A549 (cell line): ENCODE results near the gene POP4. TPM values are rescaled to one million over a fixed set of nuclear protein-coding genes. Genes with fewer than 3 reads are reported as not detected.
A peak's percentile ranks its signal among the peaks of the same experiment; 100 is the strongest.

Source experiments
- ATAC-seq, 2 experiments: fragments of 200-7000 bp in 1 of 2; fragments of >200 bp in 1 of 2; cut with Nextera tagmentation in 1 of 2; cut with Tn5 transposase in 1 of 2; 3 replicates each; pipeline versions ENCODE4 v1.8.0 to v1.9.1; 2018 to 2020; ENCODE audit warnings: mild to moderate bottlenecking in 1 of 2, moderate library complexity in 1 of 2
- CTCF ChIA-PET: fragments of 300-600 bp; sonication (Branson Sonifier 250); formaldehyde crosslinking; extraction: SDS; loops from one replicate; lab custom pipeline; 2021; ENCODE audit warnings: antibody characterized with exemption, inconsistent platforms; lab: Yijun Ruan, JAX
- POLR2A ChIA-PET: fragments of 350-600 bp; formaldehyde crosslinking; extraction: SDS; loops from one replicate; lab custom pipeline; 2021; ENCODE audit warnings: antibody characterized with exemption, inconsistent platforms; lab: Yijun Ruan, JAX
- DNase-seq, 2 experiments: peaks; one replicate each; pipeline versions ENCODE4 v3.0.0 to v3.0.0-alpha.2; 2011 to 2016; ENCODE audit warnings: low read depth in 1 of 2, low spot score in 1 of 2
- FAIRE-seq: peaks from 2 replicates; lab custom pipeline; 2011; peaks lifted over from hg19 to GRCh38; lab: Jason Lieb, UNC
- H3K27ac ChIP-seq, 2 experiments: fragments of >200 bp; sonication (Bioruptor Twin); formaldehyde crosslinking; 3 replicates each; pipeline ENCODE4 v1.5.1; 2016 to 2017
- H3K4me1 ChIP-seq: fragments of >200 bp; sonication (Bioruptor Twin); formaldehyde crosslinking; 3 replicates; pipeline ENCODE4 v1.6.1; 2016
- H3K4me2 ChIP-seq: fragments of >200 bp; sonication (Bioruptor Twin); formaldehyde crosslinking; 3 replicates; pipeline ENCODE4 v1.6.1; 2016
- H3K4me3 ChIP-seq: fragments of >200 bp; sonication (Bioruptor Twin); formaldehyde crosslinking; 3 replicates; pipeline ENCODE4 v1.5.1; 2016
- H3K9me3 ChIP-seq: fragments of >200 bp; sonication (Bioruptor Twin); formaldehyde crosslinking; 3 replicates; pipeline ENCODE4 v1.6.1; 2016
- ATOH8 ChIP-seq: fragments of 250-450 bp; sonication (Bioruptor Pico); IDR thresholded peaks from 2 replicates; pipeline ENCODE4 v1.5.0; 2020; ENCODE audit warnings: low read depth, mild to moderate bottlenecking, moderate library complexity
- BHLHE40 ChIP-seq: IDR thresholded peaks from 2 replicates; pipeline ENCODE4 v1.6.1; 2012; ENCODE audit warnings: low read depth, low read length, inconsistent platforms
- CBX8 ChIP-seq: fragments of 200-600 bp; sonication (generic); IDR thresholded peaks from 2 replicates; pipeline ENCODE4 v1.6.1; 2016
- EHF ChIP-seq: fragments of 250-450 bp; sonication (Bioruptor Pico); IDR thresholded peaks from 2 replicates; pipeline ENCODE4 v1.5.0; 2020; ENCODE audit warnings: mild to moderate bottlenecking
- FOSL2 ChIP-seq, 2 experiments: fragments of 450-650 bp in 1 of 2; fragments of >200 bp in 1 of 2; sonication (Bioruptor Twin) in 1 of 2; formaldehyde crosslinking; IDR thresholded peaks; 2 replicates each; pipeline versions ENCODE4 v1.5.0 to v1.6.1; 2016 to 2020; ENCODE audit warnings: mild to moderate bottlenecking in 1 of 2, moderate library complexity in 1 of 2
- GATA3 ChIP-seq: IDR thresholded peaks from 2 replicates; pipeline ENCODE4 v1.6.1; 2012; ENCODE audit warnings: borderline replicate concordance
- HOXB5 ChIP-seq: fragments of 250-450 bp; sonication (Bioruptor Pico); IDR thresholded peaks from 2 replicates; pipeline ENCODE4 v1.5.0; 2020; ENCODE audit warnings: mild to moderate bottlenecking, moderate library complexity
- JUN ChIP-seq, 2 experiments: fragments of >200 bp; sonication (Bioruptor Twin); formaldehyde crosslinking; IDR thresholded peaks; 2 replicates in 1 of 2; 3 replicates in 1 of 2; pipeline ENCODE4 v1.6.1; 2016 to 2017
- MAX ChIP-seq: IDR thresholded peaks from 2 replicates; pipeline ENCODE4 v1.6.1; 2012
- NFE2L2 ChIP-seq: fragments of 150-350 bp; conservative IDR thresholded peaks from 2 replicates; pipeline ENCODE4 v1.6.1; 2014; ENCODE audit warnings: low read length
- PHF8 ChIP-seq: fragments of 200-600 bp; sonication (generic); IDR thresholded peaks from 2 replicates; pipeline ENCODE4 v1.6.1; 2016; ENCODE audit warnings: low read depth, mild to moderate bottlenecking, antibody characterized with exemption, moderate library complexity, borderline replicate concordance
- RCOR1 ChIP-seq: fragments of 150-350 bp; IDR thresholded peaks from 2 replicates; pipeline ENCODE4 v1.6.1; 2014; ENCODE audit warnings: antibody characterized with exemption, low read length, low read depth
- SMC3 ChIP-seq: fragments of >200 bp; sonication (Bioruptor Twin); formaldehyde crosslinking; IDR thresholded peaks from 3 replicates; pipeline ENCODE4 v1.6.1; 2018; ENCODE audit warnings: inconsistent platforms
- ZC3H11A ChIP-seq: fragments of 450-650 bp; IDR thresholded peaks from 2 replicates; pipeline ENCODE4 v1.6.1; 2014; ENCODE audit warnings: antibody characterized with exemption, mild to moderate bottlenecking
- ZNF302 ChIP-seq: fragments of 250-450 bp; sonication (Bioruptor Pico); IDR thresholded peaks from 2 replicates; pipeline ENCODE4 v1.9.0; 2021; ENCODE audit warnings: inconsistent platforms, mild to moderate bottlenecking, moderate library complexity
- ZSCAN20 ChIP-seq: fragments of 250-450 bp; sonication (Bioruptor Pico); IDR thresholded peaks from 2 replicates; pipeline ENCODE4 v1.8.0; 2022; ENCODE audit warnings: mild to moderate bottlenecking, moderate library complexity
- WGBS: methylation state at CpG from one replicate; pipeline ENCODE4 v1.1.6; 2017; ENCODE audit errors: missing lambda C conversion rate; 5-methylcytosine and 5-hydroxymethylcytosine counted together
- polyA plus RNA-seq, 4 experiments: library from polyadenylated mRNA; depleted of rRNA in 3 of 4; stranded (reverse); fragments of >200 nt; fragmentation: RNase III in 1 of 4; extraction: RNeasy Plus Mini Kit Qiagen cat#74134 plus additional on column Dnase treatment in 1 of 4; gene quantifications; 2 replicates in 3 of 4; 3 replicates in 1 of 4; pipeline ENCODE4 v1.2.3, GENCODE V29; 2011 to 2017
- TF ChIP-seq, protein P1 (sequence below): fragments of 200-600 bp; sonication (generic); IDR thresholded peaks from 2 replicates; pipeline ENCODE4 v1.6.1; 2016; ENCODE audit warnings: antibody characterized with exemption, mild to moderate bottlenecking, moderate library complexity

POP4 gene
- polyA plus RNA-seq, 2 of the 4 experiments (the other 2 are of a cell fraction): 202 to 208 TPM

GRCh38 chr19:29662278-29662603 lies 56.2 kb downstream of the POP4 start:
- FAIRE-seq: no peak
- ChIA-PET CTCF (interaction anchor here (1.0 to 8.5 kb wide), 8 partner anchors 10 to 98 kb away, joined by 3 to 110 read pairs (median 4); partner anchors contain the start of gene C19orf12), POLR2A (interaction anchor here (2.6 kb wide), 1 partner anchor 56 kb away, joined by 11 read pairs; the partner anchor contains the start of gene POP4)
- 27% methylated on average over 1 of the region's 1 CpG for WGBS
- Histone ChIP-seq H3K27ac (peak overlapping the region in 1 of 2 experiments; percentile 47; a peak in 3 of 6 replicates), H3K4me1 (peaks cover 13% of the 10 kb centered on the region), H3K4me2 (no peak overlapping the region), H3K4me3 (no peak overlapping the region), H3K9me3 (no peaks in the 10 kb centered on the region)
- no peak for TF ChIP-seq MAX
- TF ChIP-seq ATOH8: no peak
- TF ChIP-seq HOXB5 (CRISPR knock-in tag): no peak
- TF ChIP-seq CBX8: no peak
- no peak for TF ChIP-seq EHF (CRISPR knock-in tag)
- TF ChIP-seq ZNF302 (CRISPR knock-in tag): no peak
- no peak for TF ChIP-seq BHLHE40
- TF ChIP-seq, protein P1, sequence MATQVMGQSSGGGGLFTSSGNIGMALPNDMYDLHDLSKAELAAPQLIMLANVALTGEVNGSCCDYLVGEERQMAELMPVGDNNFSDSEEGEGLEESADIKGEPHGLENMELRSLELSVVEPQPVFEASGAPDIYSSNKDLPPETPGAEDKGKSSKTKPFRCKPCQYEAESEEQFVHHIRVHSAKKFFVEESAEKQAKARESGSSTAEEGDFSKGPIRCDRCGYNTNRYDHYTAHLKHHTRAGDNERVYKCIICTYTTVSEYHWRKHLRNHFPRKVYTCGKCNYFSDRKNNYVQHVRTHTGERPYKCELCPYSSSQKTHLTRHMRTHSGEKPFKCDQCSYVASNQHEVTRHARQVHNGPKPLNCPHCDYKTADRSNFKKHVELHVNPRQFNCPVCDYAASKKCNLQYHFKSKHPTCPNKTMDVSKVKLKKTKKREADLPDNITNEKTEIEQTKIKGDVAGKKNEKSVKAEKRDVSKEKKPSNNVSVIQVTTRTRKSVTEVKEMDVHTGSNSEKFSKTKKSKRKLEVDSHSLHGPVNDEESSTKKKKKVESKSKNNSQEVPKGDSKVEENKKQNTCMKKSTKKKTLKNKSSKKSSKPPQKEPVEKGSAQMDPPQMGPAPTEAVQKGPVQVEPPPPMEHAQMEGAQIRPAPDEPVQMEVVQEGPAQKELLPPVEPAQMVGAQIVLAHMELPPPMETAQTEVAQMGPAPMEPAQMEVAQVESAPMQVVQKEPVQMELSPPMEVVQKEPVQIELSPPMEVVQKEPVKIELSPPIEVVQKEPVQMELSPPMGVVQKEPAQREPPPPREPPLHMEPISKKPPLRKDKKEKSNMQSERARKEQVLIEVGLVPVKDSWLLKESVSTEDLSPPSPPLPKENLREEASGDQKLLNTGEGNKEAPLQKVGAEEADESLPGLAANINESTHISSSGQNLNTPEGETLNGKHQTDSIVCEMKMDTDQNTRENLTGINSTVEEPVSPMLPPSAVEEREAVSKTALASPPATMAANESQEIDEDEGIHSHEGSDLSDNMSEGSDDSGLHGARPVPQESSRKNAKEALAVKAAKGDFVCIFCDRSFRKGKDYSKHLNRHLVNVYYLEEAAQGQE: no peak
- no peak for TF ChIP-seq ZSCAN20 (CRISPR knock-in tag)
- no peak for TF ChIP-seq GATA3
- no peak for TF ChIP-seq SMC3
- no peak for ATAC-seq
- no peak for DNase-seq

DNA sequence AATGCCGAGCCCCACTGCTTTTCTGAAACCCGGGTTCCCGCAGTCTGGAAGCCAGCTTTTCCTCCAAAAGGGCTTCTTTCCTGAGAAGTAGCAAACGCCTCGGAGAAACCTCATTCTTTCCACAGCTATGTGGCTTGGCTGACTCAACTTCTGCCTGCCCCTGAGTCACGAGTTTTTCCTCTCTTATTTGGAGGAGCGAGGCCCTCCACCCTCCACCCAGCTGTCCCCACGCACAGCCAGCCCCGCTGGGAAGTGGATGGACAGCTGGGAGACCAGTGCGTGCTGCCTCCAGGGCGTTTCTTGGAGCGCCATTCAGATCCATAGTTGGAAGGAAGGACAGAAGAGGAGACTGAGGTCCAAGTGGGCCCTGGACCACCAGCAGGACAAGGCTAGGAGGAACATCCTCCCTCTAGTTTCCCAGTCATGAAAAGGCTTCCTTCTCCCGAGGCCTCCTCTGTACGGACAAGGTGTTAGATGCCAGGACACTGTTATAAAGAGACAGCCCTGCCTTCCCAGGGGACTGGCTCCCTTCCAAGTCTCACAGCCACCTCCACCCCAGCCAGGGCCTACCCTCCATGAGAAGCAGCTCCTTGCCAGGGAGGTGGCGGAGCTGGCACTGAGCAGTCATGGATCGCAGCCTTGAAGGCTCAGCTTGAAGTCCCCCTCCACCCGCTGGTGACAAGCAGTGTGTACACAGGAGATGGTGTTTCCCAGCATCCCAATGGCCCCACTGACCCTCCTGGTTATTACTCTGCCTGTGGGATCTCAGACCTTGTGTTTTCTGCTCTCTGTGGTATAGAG lies 56.7 kb downstream of the POP4 start:
- TF ChIP-seq FOSL2 (IDR thresholded peaks at IDR 0.05): no peak
- TF ChIP-seq FOSL2 (CRISPR knock-in tag; IDR thresholded peaks at IDR 0.05): no peak
- no peak for TF ChIP-seq RCOR1
- TF ChIP-seq JUN (IDR thresholded peaks at IDR 0.05): no peak
- CTCF ChIA-PET: interaction anchor here (0.6 to 8.5 kb wide), 11 partner anchors 10 to 151 kb away, joined by 3 to 110 read pairs (median 4); partner anchors contain the start of gene C19orf12
- FAIRE-seq (no peak), DNase-seq (peak in 1 of 2 experiments; percentile 33), ATAC-seq (no peak)
- H3K9me3 ChIP-seq: no peaks in the 10 kb centered on the region
- H3K27ac ChIP-seq: peak overlapping the region in 1 of 2 experiments; percentile 47; a peak in 3 of 6 replicates
- H3K4me1 ChIP-seq: peaks cover 13% of the 10 kb centered on the region
- no peak overlapping the region for H3K4me3 ChIP-seq
- WGBS: 63% methylated on average over 17 of the region's 17 CpGs
- POLR2A ChIA-PET: interaction anchor here (2.6 kb wide), 1 partner anchor 57 kb away, joined by 11 read pairs; the partner anchor contains the start of gene POP4
- H3K4me2 ChIP-seq: no peak overlapping the region

DNA sequence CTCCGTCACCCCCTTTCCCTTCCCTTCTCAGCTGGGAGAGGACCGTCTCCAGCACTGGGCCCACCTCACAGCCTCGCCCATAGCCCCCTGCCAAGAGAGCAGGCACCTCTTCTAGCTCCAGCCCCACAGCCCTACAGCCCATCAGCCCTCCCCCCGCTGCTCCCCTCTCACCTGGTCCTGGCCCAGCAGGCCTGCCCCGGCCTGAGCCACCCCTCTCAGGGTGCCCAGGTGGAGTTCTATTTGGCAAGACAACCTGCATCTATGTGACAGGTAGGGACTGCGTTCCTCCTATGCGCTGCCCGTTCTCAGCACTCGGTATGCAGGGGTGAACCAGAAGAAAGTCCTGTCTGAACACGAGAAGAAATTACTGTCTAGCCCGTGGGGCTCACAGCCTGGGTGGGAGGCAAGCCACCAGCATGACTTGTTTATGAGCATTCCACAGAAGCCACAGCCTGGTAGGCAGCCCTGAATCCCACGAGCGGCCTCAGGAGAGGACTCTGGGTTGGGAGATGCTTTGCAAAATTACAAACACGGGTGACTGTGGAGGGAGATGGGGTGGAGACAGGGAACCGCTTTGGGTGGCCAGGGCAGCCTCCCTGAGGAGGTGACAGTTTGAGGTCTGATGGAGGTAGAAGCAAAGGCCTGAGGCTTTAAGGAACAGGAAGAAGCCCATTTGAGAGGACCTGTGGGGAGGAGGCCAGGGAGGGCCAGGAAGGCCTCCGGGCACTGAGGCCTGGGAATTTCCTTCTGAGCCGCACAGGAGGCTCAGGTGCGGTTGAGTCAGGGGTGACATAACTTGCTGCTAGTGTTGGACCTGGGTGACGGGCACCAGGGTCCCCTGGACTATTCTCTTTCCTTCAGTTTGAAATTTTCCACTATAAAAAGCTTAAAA lies 58.0 kb downstream of the POP4 start:
- H3K27ac ChIP-seq: peak overlapping the region in 1 of 2 experiments; percentile 86; a peak in 2 of 6 replicates
- CTCF ChIA-PET: interaction anchor here (0.8 to 8.5 kb wide), 8 partner anchors 8 to 1018 kb away, joined by 3 to 122 read pairs (median 4); partner anchors contain the start of genes C19orf12 and POP4
- TF ChIP-seq NFE2L2 (no peak), ZC3H11A (no peak), ZNF302 (CRISPR knock-in tag) (no peak), PHF8 (no peak)
- TF ChIP-seq, all 56 proteins: peak for 0
- WGBS: 89% methylated on average over 18 of the region's 19 CpGs
- H3K4me2 ChIP-seq: peak overlapping the region; percentile 99
- DNase-seq: no peak
- H3K9me3 ChIP-seq: no peaks in the 10 kb centered on the region
- FAIRE-seq: no peak
- H3K4me3 ChIP-seq: no peak overlapping the region
- no peak for ATAC-seq
- H3K4me1 ChIP-seq: peaks cover 19% of the 10 kb centered on the region
- POLR2A ChIA-PET: interaction anchor here (1.8 to 5.3 kb wide), 3 partner anchors 52 to 58 kb away, joined by 11 to 51 read pairs (median 13); partner anchors contain the start of genes C19orf12 and POP4
